Panc1 (cell line): ENCODE results near the gene MAFG. TPM values are rescaled to one million over a fixed set of nuclear protein-coding genes. Genes with fewer than 3 reads are reported as not detected.

Experiments
- ATAC-seq: fragments of 200-7000 bp; cut with Tn5 transposase; 2 replicates; pipeline ENCODE4 v1.9.1; 2020; ENCODE audit warnings: mild to moderate bottlenecking, moderate library complexity
- Bru-seq: library from RNA; stranded (reverse); fragments of 400-500 nt; gene quantifications from one replicate; lab custom pipeline; 2021; lab: Mats Ljungman, UMichigan
- BruChase-seq, 2 experiments: library from RNA; stranded (reverse); fragments of 400-500 nt; gene quantifications; one replicate each; lab custom pipeline; 2021; lab: Mats Ljungman, UMichigan
- BruUV-seq: library from RNA; stranded (reverse); fragments of 400-500 nt; replicated peaks from 2 replicates; lab custom pipeline; 2021; lab: Mats Ljungman, UMichigan
- CTCF ChIA-PET: fragments of 300-600 bp; sonication (Branson Sonifier 250); formaldehyde crosslinking; loops from one replicate; lab custom pipeline; 2022; ENCODE audit warnings: antibody characterized with exemption; lab: Charles Lee
- POLR2A ChIA-PET: fragments of 300-600 bp; sonication (Branson Sonifier 250); formaldehyde crosslinking; loops from one replicate; lab custom pipeline; 2022; ENCODE audit warnings: antibody characterized with exemption; lab: Charles Lee
- DNase-seq: peaks from one replicate; pipeline ENCODE4 v3.0.0-alpha.2; 2010; ENCODE audit warnings: low read depth, low spot score
- H3K27ac ChIP-seq: 2 replicates; pipeline ENCODE4 v1.5.1; 2011; ENCODE audit warnings: mild to moderate bottlenecking, low read length, inconsistent platforms
- H3K27me3 ChIP-seq: fragments of 200-500 bp; sonication (Bioruptor generic); 2 replicates; pipeline ENCODE4 v1.6.0; 2014; ENCODE audit warnings: low read length, inconsistent platforms; ENCODE audit not compliant: control insufficient read depth, insufficient read depth
- H3K36me3 ChIP-seq: fragments of 200-500 bp; sonication (Bioruptor generic); 2 replicates; pipeline ENCODE4 v1.5.1; 2014; ENCODE audit warnings: inconsistent platforms, mild to moderate bottlenecking, low read length, moderate library complexity; ENCODE audit not compliant: control insufficient read depth, insufficient read depth
- H3K4me1 ChIP-seq: 2 replicates; pipeline ENCODE4 v1.5.1; 2011; ENCODE audit warnings: inconsistent platforms, mild to moderate bottlenecking, low read length, moderate library complexity; ENCODE audit not compliant: control insufficient read depth, insufficient read depth
- H3K4me3 ChIP-seq, 2 experiments: 2 replicates each; pipeline ENCODE4 v1.5.1; 2011 to 2012; ENCODE audit warnings: low read depth in 2 of 2, low read length in 2 of 2, mild to moderate bottlenecking in 2 of 2, inconsistent platforms in 1 of 2, moderate library complexity in 1 of 2
- H3K9me3 ChIP-seq: fragments of 200-500 bp; sonication (Bioruptor generic); 2 replicates; pipeline ENCODE4 v1.5.1; 2014; ENCODE audit warnings: low read depth, mild to moderate bottlenecking, inconsistent platforms, low read length, moderate library complexity; ENCODE audit not compliant: control insufficient read depth, insufficient read depth
- CTCF ChIP-seq: fragments of 450-650 bp; IDR thresholded peaks from 2 replicates; pipeline ENCODE4 v1.5.1; 2017; ENCODE audit warnings: mild to moderate bottlenecking
- POLR2AphosphoS5 ChIP-seq: IDR thresholded peaks from 2 replicates; pipeline ENCODE4 v1.6.1; 2012; ENCODE audit warnings: mild to moderate bottlenecking, low read depth, low read length, moderate library complexity
- REST ChIP-seq, 2 experiments: IDR thresholded peaks; 2 replicates each; pipeline ENCODE4 v1.6.1; 2011 to 2012; ENCODE audit warnings: low read depth in 2 of 2, control low read depth in 1 of 2, low read length in 1 of 2, mild to moderate bottlenecking in 1 of 2, moderate library complexity in 1 of 2; ENCODE audit not compliant: insufficient read depth in 1 of 2
- SIN3A ChIP-seq: IDR thresholded peaks from 2 replicates; pipeline ENCODE4 v1.6.1; 2012; ENCODE audit warnings: low read depth, mild to moderate bottlenecking, low read length, moderate library complexity, borderline replicate concordance; ENCODE audit not compliant: insufficient read depth
- TCF7L2 ChIP-seq: IDR thresholded peaks from 2 replicates; pipeline ENCODE4 v1.6.1; 2011; ENCODE audit warnings: mild to moderate bottlenecking, low read depth, low read length, inconsistent platforms
- in situ Hi-C: cut with HindIII; loops from 2 replicates; pipeline ENCODE4 v1.10.0; 2016; ENCODE audit warnings: low sequenced_read_pairs, low pct_unique_long_range_greater_than_20kb
- intact Hi-C: fragments of 100-400 bp; cut with micrococcal nuclease; formaldehyde crosslinking; loops from one replicate; pipeline ENCODE4 v1.10.0; 2022; ENCODE audit not compliant: unreplicated experiment
- long read RNA-seq: library from polyadenylated mRNA; unstranded; transcript quantifications from one replicate; pipeline ENCODE4 v2.0.0, GENCODE V29; 2021; ENCODE audit not compliant: unreplicated experiment
- polyA plus RNA-seq: library from polyadenylated mRNA; unstranded; fragments of >200 nt; gene quantifications from one replicate; pipeline ENCODE4 v1.2.1, GENCODE V29; 2012; ENCODE audit warnings: missing spikeins; ENCODE audit not compliant: insufficient read length
- total RNA-seq: library from RNA; stranded (reverse); gene quantifications from one replicate; pipeline ENCODE4 v1.2.1, GENCODE V29; 2021; ENCODE audit not compliant: unreplicated experiment

Gene MAFG
- total RNA-seq (57.0 TPM), Bru-seq, nascent RNA (percentile 88 among the genes with signal in this experiment), BruChase-seq, experiment 1, labeled RNA remaining after a 2-hour chase (percentile 99 among the genes with signal in this experiment), BruChase-seq, experiment 2, labeled RNA remaining after a 6-hour chase (percentile 96 among the genes with signal in this experiment)
- 48.3 TPM for polyA plus RNA-seq
- long read RNA-seq, full-length matches to known transcripts, result 68 of 129 reads
- long read RNA-seq, partial matches to known transcripts, result 6 of 129 reads
- long read RNA-seq, other reads (novel, unspliced or antisense), result 55 of 129 reads

GRCh38 chr17:81927653-81928543 lies at the start of gene MAFG:
MAFG (minus strand) TSS chr17:81927735; CDS start chr17:81923185, 4,550 bp downstream.
- Histone ChIP-seq H3K27me3 (no peaks in the 10 kb centered on the region), H3K27ac (peak within 1 kb of the TSS; percentile 86), H3K4me3 (peak within 1 kb of the TSS; percentile 61 to 82), H3K9me3 (no peaks in the 10 kb centered on the region), H3K36me3 (no peaks in the 10 kb centered on the region; the same call in 1 of the 2 replicates), H3K4me1 (peaks cover 48% of the 10 kb centered on the region)
- DNase-seq (no peak), ATAC-seq (peak; percentile 50)
- POLR2A ChIA-PET, result interaction anchor here (0.6 kb wide), 1 partner anchor 105 kb away, joined by 3 read pairs; no protein-coding TSS in a partner anchor
- intact Hi-C loops, result no loop called here
- BruUV-seq, result no TSS peak
- in situ Hi-C loops, result no loop called here
- peak; percentile 75; the same call in 1 of the 2 replicates for TF ChIP-seq SIN3A
- TF ChIP-seq POLR2AphosphoS5, result peak; percentile 63
- no peak for TF ChIP-seq REST (IDR thresholded peaks at IDR 0.05; ENCODE audit: insufficient read depth in 1 of 2, low read depth in 2 of 2, low read length in 1 of 2)
- TF ChIP-seq TCF7L2, result peak; percentile 48; the same call in 1 of the 2 replicates
- TF ChIP-seq CTCF, result peak; percentile 80; the same call in 1 of the 2 replicates
- CTCF ChIA-PET, result interaction anchor here (0.6 to 0.7 kb wide), 3 partner anchors 27 to 93 kb away, joined by 6 read pairs; no protein-coding TSS in a partner anchor

- H3K27ac ChIP-seq, result peak overlapping the region; percentile 93
- ATAC-seq (peak; percentile 26), DNase-seq (no peak)
- in situ Hi-C loops (no loop called here), intact Hi-C loops (no loop called here)
- TF ChIP-seq CTCF (no peak), TCF7L2 (no peak), POLR2AphosphoS5 (no peak), REST (IDR thresholded peaks at IDR 0.05; ENCODE audit: insufficient read depth in 1 of 2, low read depth in 2 of 2, low read length in 1 of 2) (no peak), SIN3A (no peak)
- CTCF ChIA-PET, result no interaction called here
- peak overlapping the region; percentile 76 to 87 for H3K4me3 ChIP-seq
- peaks cover 5% of the 10 kb centered on the region; the same call in 1 of the 2 replicates for H3K9me3 ChIP-seq
- no peaks in the 10 kb centered on the region for H3K27me3 ChIP-seq
- TSS peak; percentile 80 for BruUV-seq
- peaks cover 10% of the 10 kb centered on the region for H3K4me1 ChIP-seq
- no peaks in the 10 kb centered on the region for H3K36me3 ChIP-seq
- POLR2A ChIA-PET, result interaction anchor here (0.5 to 0.6 kb wide), 2 partner anchors 12 to 297 kb away, joined by 3 to 6 read pairs; partner anchors contain the start of gene CSNK1D
These were observed 49.0 kb upstream of the MAFG start for GRCh38 chr17:81976332-81977210.
